Measurements from ENCODE around the gene KCNK16.
A peak's percentile ranks its signal among the peaks of the same experiment; 100 is the strongest.

The KCNK16 gene

GRCh38 chr6:39312912-39313525 lies 9.5 kb downstream of the KCNK16 start:
- H3K4me3 ChIP-seq (ENCODE audit: low read length), result no peak overlapping the region
- no peak for DNase-seq (ENCODE audit: low read depth)
- TF ChIP-seq, protein P1, sequence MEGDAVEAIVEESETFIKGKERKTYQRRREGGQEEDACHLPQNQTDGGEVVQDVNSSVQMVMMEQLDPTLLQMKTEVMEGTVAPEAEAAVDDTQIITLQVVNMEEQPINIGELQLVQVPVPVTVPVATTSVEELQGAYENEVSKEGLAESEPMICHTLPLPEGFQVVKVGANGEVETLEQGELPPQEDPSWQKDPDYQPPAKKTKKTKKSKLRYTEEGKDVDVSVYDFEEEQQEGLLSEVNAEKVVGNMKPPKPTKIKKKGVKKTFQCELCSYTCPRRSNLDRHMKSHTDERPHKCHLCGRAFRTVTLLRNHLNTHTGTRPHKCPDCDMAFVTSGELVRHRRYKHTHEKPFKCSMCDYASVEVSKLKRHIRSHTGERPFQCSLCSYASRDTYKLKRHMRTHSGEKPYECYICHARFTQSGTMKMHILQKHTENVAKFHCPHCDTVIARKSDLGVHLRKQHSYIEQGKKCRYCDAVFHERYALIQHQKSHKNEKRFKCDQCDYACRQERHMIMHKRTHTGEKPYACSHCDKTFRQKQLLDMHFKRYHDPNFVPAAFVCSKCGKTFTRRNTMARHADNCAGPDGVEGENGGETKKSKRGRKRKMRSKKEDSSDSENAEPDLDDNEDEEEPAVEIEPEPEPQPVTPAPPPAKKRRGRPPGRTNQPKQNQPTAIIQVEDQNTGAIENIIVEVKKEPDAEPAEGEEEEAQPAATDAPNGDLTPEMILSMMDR (conservative IDR thresholded peaks at IDR 0.05; ENCODE audit: low read depth, low read length), result no peak

DNA sequence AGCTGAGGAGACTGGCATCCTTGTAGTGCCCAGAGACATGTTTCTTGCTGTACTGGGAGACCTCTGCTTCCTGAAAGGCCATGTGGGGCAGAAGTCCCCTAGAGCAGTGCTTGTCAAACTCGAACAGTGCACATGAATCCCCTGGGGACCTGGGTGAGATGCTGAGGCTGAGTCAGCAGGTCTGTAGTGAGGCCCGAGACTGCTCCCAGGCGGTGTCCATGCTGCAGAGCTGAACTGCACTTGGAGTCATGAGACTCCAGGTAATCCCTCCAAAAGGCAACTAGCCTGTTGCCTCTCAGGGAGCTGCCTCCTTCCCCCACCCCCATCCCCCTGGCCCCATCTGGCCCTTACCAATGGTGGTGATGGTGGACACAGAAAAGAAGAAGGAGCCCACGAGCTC lies 12.0 kb downstream of the KCNK16 start:
- no peak overlapping the region for H3K4me3 ChIP-seq (ENCODE audit: low read length)
- TF ChIP-seq, protein P1 (conservative IDR thresholded peaks at IDR 0.05; ENCODE audit: low read depth, low read length), result no peak
- DNase-seq (ENCODE audit: low read depth), result no peak

DNA sequence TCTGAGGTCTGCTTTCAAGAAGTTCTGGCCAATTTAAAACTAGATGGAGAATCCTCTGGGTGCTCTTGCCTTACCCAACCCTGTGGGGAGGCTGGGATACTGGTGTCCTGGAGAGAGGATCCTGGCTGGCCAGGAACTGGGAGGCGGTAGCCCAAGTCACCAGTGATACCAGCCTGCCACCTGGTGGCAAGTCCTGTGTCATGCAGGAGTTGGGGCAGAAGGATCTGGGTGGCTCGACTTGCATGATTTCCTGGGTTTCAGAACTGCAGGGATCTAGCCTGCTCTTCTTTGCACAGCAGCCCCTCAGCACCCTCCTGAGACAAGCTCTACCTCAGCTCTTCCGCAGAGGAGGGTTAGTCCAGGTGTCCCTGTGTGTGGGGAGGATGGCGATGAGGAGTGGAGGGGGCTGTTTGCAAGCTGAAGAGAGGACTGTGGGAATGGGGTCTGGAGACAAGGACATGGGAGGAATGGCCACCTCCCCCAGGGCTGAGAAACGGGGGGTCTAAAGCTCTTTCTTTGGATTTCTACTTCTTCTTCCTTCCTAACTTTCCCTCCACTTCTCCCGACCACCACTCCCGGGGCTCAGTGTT lies 12.5 kb downstream of the KCNK16 start:
- DNase-seq (ENCODE audit: low read depth), result peak; percentile 14
- H3K4me3 ChIP-seq (ENCODE audit: low read length), result no peak overlapping the region
- TF ChIP-seq, protein P1 (conservative IDR thresholded peaks at IDR 0.05; ENCODE audit: low read depth, low read length), result peak; percentile 94

DNA sequence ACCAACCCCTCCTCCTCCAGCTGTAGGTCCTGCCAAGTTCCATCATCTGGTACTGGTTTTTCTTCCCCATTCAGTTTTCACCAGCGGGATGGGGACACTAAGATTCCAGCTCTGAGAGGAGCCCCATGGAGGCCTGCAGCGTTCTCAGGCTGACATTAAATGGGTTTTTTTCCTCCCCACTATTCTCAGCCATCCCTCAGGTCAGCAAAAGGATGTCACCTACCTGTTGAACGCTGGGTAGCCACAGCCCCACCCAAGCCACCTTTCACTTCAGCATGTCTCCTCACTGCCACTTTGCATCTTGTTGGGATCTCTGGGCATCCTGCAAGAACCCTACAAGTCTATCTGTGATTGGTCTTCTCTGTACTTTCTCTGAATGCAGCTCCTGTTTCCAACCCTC lies 15.0 kb downstream of the KCNK16 start:
- no peak overlapping the region for H3K4me3 ChIP-seq (ENCODE audit: low read length)
- DNase-seq (ENCODE audit: low read depth), result no peak
- TF ChIP-seq, protein P1 (conservative IDR thresholded peaks at IDR 0.05; ENCODE audit: low read depth, low read length), result no peak

GRCh38 chr6:39304951-39305350 lies 17.6 kb downstream of the KCNK16 start:
- no peak for DNase-seq (ENCODE audit: low read depth)
- TF ChIP-seq, protein P1 (conservative IDR thresholded peaks at IDR 0.05; ENCODE audit: low read depth, low read length), result no peak
- no peak overlapping the region for H3K4me3 ChIP-seq (ENCODE audit: low read length)

GRCh38 chr6:39303425-39304153 lies 18.9 kb downstream of the KCNK16 start:
- TF ChIP-seq, protein P1 (conservative IDR thresholded peaks at IDR 0.05; ENCODE audit: low read depth, low read length), result no peak
- no peak overlapping the region for H3K4me3 ChIP-seq (ENCODE audit: low read length)
- DNase-seq (ENCODE audit: low read depth), result no peak

Measured in retinal pigment epithelial cell (primary cell).